Activated CD4-positive, alpha-beta T cell treated with anti-CD3 and anti-CD28 coated beads, Interleukin-2, amount 50 U/mL, for 24 hours (primary cell): Measurements from ENCODE around the gene GPN2.

Experiments
- DNase-seq, 2 donors: peaks; one replicate each; pipeline ENCODE4 v3.0.0-alpha.2; 2020; ENCODE audit warnings: low read depth in 1 of 2, low spot score in 1 of 2

GPN2 gene

GRCh38 chr1:26832249-26832960 lies 57.7 kb downstream of the GPN2 start:
- DNase-seq, result no peak

- no peak for DNase-seq
Observed at GRCh38 chr1:26831546-26832248, 58.4 kb downstream of the GPN2 start.

DNA sequence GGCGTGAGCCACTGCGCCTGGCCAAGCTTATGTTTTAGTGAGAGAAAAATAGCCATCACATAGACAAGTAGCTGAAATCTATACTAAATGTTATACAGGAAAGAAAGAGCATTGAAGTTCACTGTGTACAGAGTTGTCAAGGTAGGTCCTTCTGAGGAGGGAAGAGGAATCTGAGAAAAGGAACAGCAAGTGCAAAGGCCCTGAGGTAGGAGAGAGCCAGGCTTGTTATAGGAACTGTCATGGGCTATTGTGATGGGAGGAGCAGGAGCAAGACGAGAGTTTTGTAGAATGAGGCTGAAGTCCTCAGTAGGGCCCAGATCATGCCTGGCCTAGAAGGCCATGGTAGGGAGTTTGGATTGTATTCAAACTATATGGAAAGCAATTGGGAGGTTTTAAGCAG lies 59.0 kb downstream of the GPN2 start:
- DNase-seq, result no peak

DNA sequence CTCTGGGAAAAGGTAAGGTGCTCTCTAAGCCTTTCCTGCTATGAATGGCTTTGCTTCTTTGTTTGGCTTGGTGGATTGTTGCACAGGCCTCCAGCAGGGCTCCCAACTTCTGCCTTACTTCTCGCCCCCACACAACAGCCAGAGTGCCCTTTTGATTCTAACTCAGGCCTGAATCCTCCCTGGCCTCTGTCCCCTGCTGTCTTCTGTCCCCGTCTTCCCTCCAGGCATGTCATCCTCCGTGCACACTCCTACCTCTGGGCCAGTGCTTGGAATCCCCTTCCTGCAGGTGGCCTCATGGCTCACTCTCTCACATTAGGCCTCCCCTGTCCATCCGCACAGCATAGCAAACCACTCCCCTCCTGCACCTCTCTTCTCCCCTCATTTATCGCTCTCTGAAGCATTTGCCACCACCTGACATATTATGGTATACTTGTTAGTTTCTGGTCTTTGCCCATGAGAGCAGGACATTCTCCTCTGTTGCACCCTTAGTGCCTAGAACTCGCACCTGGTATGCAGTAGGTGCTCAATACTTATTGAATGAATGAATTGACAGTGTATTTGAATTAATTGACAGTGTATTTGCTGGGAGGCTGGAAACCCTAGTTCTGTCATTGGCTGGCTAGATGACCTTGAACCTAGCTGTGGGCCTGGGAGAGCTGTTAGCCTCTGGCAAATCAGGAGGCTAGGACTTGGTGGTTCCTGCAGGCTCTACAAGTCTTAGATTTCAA lies 60.7 kb downstream of the GPN2 start:
- no peak for DNase-seq

GRCh38 chr1:26828411-26828991 lies 61.6 kb downstream of the GPN2 start:
- DNase-seq, result no peak

DNA sequence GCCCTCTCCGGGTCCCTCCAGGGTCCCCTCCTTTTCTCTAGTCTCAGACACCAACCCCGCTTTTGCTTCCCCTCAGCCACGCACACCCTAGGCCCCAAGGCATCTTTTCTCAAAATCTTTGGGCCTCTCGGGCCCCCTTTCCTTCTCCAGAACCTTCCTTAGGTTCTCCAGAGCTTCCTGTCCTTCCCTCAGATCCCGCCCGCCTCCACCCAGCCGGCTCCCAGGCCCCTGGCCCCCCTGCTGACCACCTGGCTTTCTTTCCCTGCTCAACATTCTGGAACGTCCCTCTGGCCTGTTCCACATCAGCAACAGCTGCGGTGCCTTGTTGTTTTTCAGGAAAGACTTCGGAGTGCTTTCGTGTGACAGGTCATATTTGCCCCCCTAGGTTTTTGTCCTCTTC lies 62.4 kb downstream of the GPN2 start:
- DNase-seq, result no peak

DNA sequence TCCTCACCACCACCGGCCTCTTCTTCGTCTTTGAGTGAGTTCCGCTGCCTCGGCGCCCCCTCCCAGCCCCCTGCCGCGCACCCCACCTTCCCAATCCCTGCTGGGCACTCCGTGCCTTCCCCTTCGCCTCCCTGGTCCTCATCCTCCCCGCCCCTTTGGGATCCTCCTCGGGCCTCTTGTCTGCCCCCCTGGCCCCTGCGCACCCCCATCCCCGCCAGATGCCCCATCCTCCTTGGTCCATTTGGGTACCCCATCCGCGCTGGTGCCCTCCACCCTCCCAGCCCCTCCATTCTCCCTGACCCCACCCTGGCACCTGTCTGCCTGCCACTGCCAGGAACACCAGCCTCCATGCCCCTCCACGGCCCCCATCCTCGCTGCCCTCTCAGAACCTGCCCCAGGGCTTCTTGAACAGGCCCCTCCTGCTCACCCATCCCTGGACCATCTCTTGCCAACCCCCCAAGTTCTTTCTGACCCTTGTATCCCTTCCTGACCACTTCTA lies 62.9 kb downstream of the GPN2 start:
- DNase-seq, result no peak

GRCh38 chr1:26826261-26827105 lies 63.6 kb downstream of the GPN2 start, which contains the start of gene ZDHHC18:
TSS of gene ZDHHC18 (plus strand) at chr1:26826688. CDS start at chr1:26826805, 117 bp downstream.
- DNase-seq, result peak; percentile 46 to 59
